ENCODE measurements around the gene ALG11. TPM values are rescaled to one million over a fixed set of nuclear protein-coding genes. Genes with fewer than 3 reads are reported as not detected.

The ALG11 gene
- total and polyA plus RNA-seq, 2 experiments from 2014 or later, result 36.9 to 40.1 TPM

- H3K79me2 ChIP-seq (replicated peaks; ENCODE audit: insufficient read depth), result no peaks in the 10 kb centered on the region
- no peaks in the 10 kb centered on the region for H3K36me3 Mint-ChIP-seq (ENCODE audit: low read depth)
- ATAC-seq, result no peak
- H2AFZ ChIP-seq, result no peak overlapping the region
- no peaks in the 10 kb centered on the region; the same call in 1 of the 2 replicates for H3K9me2 ChIP-seq (ENCODE audit: insufficient read depth)
- H3K27me3 ChIP-seq (ENCODE audit: insufficient read depth), result no peaks in the 10 kb centered on the region
- H3K9me3 Mint-ChIP-seq, result no peaks in the 10 kb centered on the region
- H3K4me1 Mint-ChIP-seq, result no peaks in the 10 kb centered on the region
- H3K27ac ChIP-seq (ENCODE audit: low read depth), result no peak overlapping the region
- no peak overlapping the region for H3K4me2 ChIP-seq
- no peak for DNase-seq (ENCODE audit: low spot score)
- no peak for TF ChIP-seq STAT1 (IDR thresholded peaks at IDR 0.05; ENCODE audit: unreplicated experiment)
- no peaks in the 10 kb centered on the region for H3K4me1 ChIP-seq (ENCODE audit: insufficient read depth)
- no peaks in the 10 kb centered on the region for H3F3A ChIP-seq (replicated peaks; ENCODE audit: low read depth)
- H3K4me3 Mint-ChIP-seq, result no peak overlapping the region
- no peak overlapping the region for H3K4me3 ChIP-seq
- no peak overlapping the region for H3K27ac Mint-ChIP-seq
- no peaks in the 10 kb centered on the region for H3K36me3 ChIP-seq (ENCODE audit: insufficient read depth)
- no peaks in the 10 kb centered on the region for H4K20me1 ChIP-seq (replicated peaks; ENCODE audit: insufficient read depth)
- peaks cover 9% of the 10 kb centered on the region for H3K27me3 Mint-ChIP-seq (ENCODE audit: insufficient read depth, low read depth, poor library complexity)
Measured at GRCh38 chr13:51971520-51972426, 40.4 kb upstream of the ALG11 start.

GRCh38 chr13:51974482-51974881 is 37.7 kb upstream of the ALG11 start:
- H4K20me1 ChIP-seq (replicated peaks; ENCODE audit: insufficient read depth), result no peaks in the 10 kb centered on the region
- H3K4me3 ChIP-seq, result no peak overlapping the region
- H3K79me2 ChIP-seq (replicated peaks; ENCODE audit: insufficient read depth), result no peaks in the 10 kb centered on the region
- Mint-ChIP-seq H3K36me3 (ENCODE audit: low read depth) (no peaks in the 10 kb centered on the region), H3K4me1 (no peaks in the 10 kb centered on the region; the same call in 2 of the 3 replicates), H3K9me3 (no peaks in the 10 kb centered on the region), H3K27ac (no peak overlapping the region), H3K27me3 (ENCODE audit: insufficient read depth, low read depth, poor library complexity) (peaks cover 6% of the 10 kb centered on the region), H3K4me3 (no peak overlapping the region)
- no peak for DNase-seq (ENCODE audit: low spot score)
- no peak for ATAC-seq
- no peaks in the 10 kb centered on the region for H3K4me1 ChIP-seq (ENCODE audit: insufficient read depth)
- H2AFZ ChIP-seq, result no peak overlapping the region
- no peaks in the 10 kb centered on the region for H3F3A ChIP-seq (replicated peaks; ENCODE audit: low read depth)
- no peaks in the 10 kb centered on the region for H3K36me3 ChIP-seq (ENCODE audit: insufficient read depth)
- H3K4me2 ChIP-seq, result no peak overlapping the region
- no peaks in the 10 kb centered on the region; the same call in 1 of the 2 replicates for H3K9me2 ChIP-seq (ENCODE audit: insufficient read depth)
- no peaks in the 10 kb centered on the region for H3K27me3 ChIP-seq (ENCODE audit: insufficient read depth)
- H3K27ac ChIP-seq (ENCODE audit: low read depth), result no peak overlapping the region
- no peak for TF ChIP-seq REST (IDR thresholded peaks at IDR 0.05; ENCODE audit: unreplicated experiment)
- no peak for TF ChIP-seq JUNB (IDR thresholded peaks at IDR 0.05; ENCODE audit: unreplicated experiment)
- no peak for TF ChIP-seq ZNF462 (CRISPR knock-in tag; IDR thresholded peaks at IDR 0.05)
- TF ChIP-seq EZH2phosphoT487 (IDR thresholded peaks at IDR 0.05; ENCODE audit: unreplicated experiment), result no peak
- TF ChIP-seq ZNF114 (CRISPR knock-in tag; IDR thresholded peaks at IDR 0.05), result no peak
- TF ChIP-seq CREB1 (CRISPR knock-in tag; IDR thresholded peaks at IDR 0.05; ENCODE audit: low read depth), result no peak
- no peak for TF ChIP-seq CTCF (conservative IDR thresholded peaks at IDR 0.05; ENCODE audit: low read depth in 2 of 2)
- TF ChIP-seq EZH2 (IDR thresholded peaks at IDR 0.05; ENCODE audit: low read depth, unreplicated experiment), result no peak
